ENCODE data around the gene MATK.

MATK gene

GRCh38 chr19:3762501-3763459 is 23.4 kb downstream of the MATK start, which contains the start of gene MRPL54 (continued):
- TF ChIP-seq, protein P1, sequence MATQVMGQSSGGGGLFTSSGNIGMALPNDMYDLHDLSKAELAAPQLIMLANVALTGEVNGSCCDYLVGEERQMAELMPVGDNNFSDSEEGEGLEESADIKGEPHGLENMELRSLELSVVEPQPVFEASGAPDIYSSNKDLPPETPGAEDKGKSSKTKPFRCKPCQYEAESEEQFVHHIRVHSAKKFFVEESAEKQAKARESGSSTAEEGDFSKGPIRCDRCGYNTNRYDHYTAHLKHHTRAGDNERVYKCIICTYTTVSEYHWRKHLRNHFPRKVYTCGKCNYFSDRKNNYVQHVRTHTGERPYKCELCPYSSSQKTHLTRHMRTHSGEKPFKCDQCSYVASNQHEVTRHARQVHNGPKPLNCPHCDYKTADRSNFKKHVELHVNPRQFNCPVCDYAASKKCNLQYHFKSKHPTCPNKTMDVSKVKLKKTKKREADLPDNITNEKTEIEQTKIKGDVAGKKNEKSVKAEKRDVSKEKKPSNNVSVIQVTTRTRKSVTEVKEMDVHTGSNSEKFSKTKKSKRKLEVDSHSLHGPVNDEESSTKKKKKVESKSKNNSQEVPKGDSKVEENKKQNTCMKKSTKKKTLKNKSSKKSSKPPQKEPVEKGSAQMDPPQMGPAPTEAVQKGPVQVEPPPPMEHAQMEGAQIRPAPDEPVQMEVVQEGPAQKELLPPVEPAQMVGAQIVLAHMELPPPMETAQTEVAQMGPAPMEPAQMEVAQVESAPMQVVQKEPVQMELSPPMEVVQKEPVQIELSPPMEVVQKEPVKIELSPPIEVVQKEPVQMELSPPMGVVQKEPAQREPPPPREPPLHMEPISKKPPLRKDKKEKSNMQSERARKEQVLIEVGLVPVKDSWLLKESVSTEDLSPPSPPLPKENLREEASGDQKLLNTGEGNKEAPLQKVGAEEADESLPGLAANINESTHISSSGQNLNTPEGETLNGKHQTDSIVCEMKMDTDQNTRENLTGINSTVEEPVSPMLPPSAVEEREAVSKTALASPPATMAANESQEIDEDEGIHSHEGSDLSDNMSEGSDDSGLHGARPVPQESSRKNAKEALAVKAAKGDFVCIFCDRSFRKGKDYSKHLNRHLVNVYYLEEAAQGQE (tag by site-specific recombination; IDR thresholded peaks at IDR 0.05) = no peak
- TF ChIP-seq, protein P2, sequence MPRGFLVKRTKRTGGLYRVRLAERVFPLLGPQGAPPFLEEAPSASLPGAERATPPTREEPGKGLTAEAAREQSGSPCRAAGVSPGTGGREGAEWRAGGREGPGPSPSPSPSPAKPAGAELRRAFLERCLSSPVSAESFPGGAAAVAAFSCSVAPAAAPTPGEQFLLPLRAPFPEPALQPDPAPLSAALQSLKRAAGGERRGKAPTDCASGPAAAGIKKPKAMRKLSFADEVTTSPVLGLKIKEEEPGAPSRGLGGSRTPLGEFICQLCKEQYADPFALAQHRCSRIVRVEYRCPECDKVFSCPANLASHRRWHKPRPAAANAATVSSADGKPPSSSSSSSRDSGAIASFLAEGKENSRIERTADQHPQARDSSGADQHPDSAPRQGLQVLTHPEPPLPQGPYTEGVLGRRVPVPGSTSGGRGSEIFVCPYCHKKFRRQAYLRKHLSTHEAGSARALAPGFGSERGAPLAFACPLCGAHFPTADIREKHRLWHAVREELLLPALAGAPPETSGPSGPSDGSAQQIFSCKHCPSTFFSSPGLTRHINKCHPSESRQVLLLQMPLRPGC (tag by site-specific recombination; IDR thresholded peaks at IDR 0.05) = 0 out of 2 replicates have a peak, but pooled peaks have one; percentile 15
- TF ChIP-seq ZNF629 (tag by site-specific recombination; IDR thresholded peaks at IDR 0.05) (peak; percentile 90), ZNF571 (tag by site-specific recombination; IDR thresholded peaks at IDR 0.05) (no peak), ZNF341 (tag by site-specific recombination; IDR thresholded peaks at IDR 0.05; ENCODE audit: low read depth) (peak; percentile 30; the same call in 1 of the 2 replicates), HIC1 (tag by site-specific recombination; IDR thresholded peaks at IDR 0.05) (no peak), GFI1B (tag by site-specific recombination; IDR thresholded peaks at IDR 0.05) (no peak), ZBTB8A (tag by site-specific recombination; IDR thresholded peaks at IDR 0.05) (peak; percentile 84), ZNF146 (tag by site-specific recombination; IDR thresholded peaks at IDR 0.05) (no peak), ZNF580 (tag by site-specific recombination; IDR thresholded peaks at IDR 0.05) (peak; percentile 56; the same call in 1 of the 2 replicates), ZNF155 (tag by site-specific recombination; IDR thresholded peaks at IDR 0.05) (no peak), ZNF16 (tag by site-specific recombination; IDR thresholded peaks at IDR 0.05; ENCODE audit: low read depth) (no peak), RBAK (tag by site-specific recombination; IDR thresholded peaks at IDR 0.05) (no peak), ZNF416 (tag by site-specific recombination; IDR thresholded peaks at IDR 0.05) (no peak), OSR2 (tag by site-specific recombination; IDR thresholded peaks at IDR 0.05) (no peak), ZNF292 (tag by site-specific recombination; IDR thresholded peaks at IDR 0.05; ENCODE audit: borderline replicate concordance, low read depth) (no peak), ZNF362 (tag by site-specific recombination; IDR thresholded peaks at IDR 0.05) (no peak), PRDM2 (tag by site-specific recombination; IDR thresholded peaks at IDR 0.05; ENCODE audit: borderline replicate concordance) (no peak), SP2 (tag by site-specific recombination; IDR thresholded peaks at IDR 0.05) (peak; percentile 84)
- TF ChIP-seq, protein P3, sequence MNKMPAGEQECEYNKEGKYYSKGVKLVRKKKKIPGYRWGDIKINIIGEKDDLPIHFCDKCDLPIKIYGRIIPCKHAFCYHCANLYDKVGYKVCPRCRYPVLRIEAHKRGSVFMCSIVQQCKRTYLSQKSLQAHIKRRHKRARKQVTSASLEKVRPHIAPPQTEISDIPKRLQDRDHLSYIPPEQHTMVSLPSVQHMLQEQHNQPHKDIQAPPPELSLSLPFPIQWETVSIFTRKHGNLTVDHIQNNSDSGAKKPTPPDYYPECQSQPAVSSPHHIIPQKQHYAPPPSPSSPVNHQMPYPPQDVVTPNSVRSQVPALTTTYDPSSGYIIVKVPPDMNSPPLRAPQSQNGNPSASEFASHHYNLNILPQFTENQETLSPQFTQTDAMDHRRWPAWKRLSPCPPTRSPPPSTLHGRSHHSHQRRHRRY (tag by site-specific recombination; IDR thresholded peaks at IDR 0.05) = no peak

All from HEK293 (cell line).